HL-60 (cell line): ENCODE measurements around the gene MRPL20.
A peak's percentile ranks its signal among the peaks of the same experiment; 100 is the strongest.

Experiments
- GABPA ChIP-seq: IDR thresholded peaks from 2 replicates; pipeline ENCODE4 v1.6.1; 2012; ENCODE audit warnings: low read depth
- POLR2AphosphoS5 ChIP-seq: IDR thresholded peaks from 2 replicates; pipeline ENCODE4 v1.6.1; 2012; ENCODE audit warnings: low read depth
- TF ChIP-seq, protein P1 (sequence below): IDR thresholded peaks from one replicate; pipeline ENCODE4 v1.5.1; 2011; ENCODE audit warnings: low read length, control low read depth, inconsistent platforms; ENCODE audit not compliant: insufficient read depth
- TF ChIP-seq, protein P2 (sequence below): IDR thresholded peaks from 2 replicates; pipeline ENCODE4 v1.6.1; 2012; ENCODE audit warnings: low read depth; ENCODE audit not compliant: insufficient replicate concordance

DNA sequence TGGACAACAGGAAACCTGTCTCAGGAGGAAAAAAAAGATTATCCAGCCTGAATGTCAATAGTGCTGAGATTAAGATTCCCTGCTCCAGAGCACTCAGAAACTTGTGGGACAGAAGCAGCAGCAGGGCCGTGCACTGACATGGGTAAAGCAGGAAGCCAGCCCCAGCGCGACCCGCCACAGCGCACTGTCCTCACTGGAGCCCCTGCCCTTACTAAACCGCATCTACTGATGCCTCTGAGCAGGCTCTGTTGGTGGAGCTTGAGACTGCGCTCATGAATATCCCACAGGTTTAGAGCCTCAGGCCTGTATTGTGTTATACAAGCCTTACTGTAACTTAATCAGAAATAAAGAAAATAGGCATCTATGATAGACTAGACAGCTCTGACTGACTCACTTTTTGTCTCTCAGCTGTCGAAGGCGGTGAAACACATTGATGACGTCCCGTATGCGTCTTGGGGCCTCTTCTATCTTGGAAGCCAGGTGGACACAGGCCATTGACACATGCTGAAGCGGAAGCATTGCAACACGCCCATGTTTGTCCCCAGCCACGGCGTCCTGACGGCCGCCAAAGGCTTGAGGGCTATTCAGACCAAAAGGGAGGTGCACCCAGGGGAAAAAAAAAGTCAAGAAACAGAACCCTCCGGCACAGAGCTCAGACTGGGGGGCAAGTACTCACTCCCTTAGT lies 9.1 kb downstream of the MRPL20 start:
- TF ChIP-seq, protein P1, sequence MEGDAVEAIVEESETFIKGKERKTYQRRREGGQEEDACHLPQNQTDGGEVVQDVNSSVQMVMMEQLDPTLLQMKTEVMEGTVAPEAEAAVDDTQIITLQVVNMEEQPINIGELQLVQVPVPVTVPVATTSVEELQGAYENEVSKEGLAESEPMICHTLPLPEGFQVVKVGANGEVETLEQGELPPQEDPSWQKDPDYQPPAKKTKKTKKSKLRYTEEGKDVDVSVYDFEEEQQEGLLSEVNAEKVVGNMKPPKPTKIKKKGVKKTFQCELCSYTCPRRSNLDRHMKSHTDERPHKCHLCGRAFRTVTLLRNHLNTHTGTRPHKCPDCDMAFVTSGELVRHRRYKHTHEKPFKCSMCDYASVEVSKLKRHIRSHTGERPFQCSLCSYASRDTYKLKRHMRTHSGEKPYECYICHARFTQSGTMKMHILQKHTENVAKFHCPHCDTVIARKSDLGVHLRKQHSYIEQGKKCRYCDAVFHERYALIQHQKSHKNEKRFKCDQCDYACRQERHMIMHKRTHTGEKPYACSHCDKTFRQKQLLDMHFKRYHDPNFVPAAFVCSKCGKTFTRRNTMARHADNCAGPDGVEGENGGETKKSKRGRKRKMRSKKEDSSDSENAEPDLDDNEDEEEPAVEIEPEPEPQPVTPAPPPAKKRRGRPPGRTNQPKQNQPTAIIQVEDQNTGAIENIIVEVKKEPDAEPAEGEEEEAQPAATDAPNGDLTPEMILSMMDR: no peak
- peak; percentile 48 for TF ChIP-seq POLR2AphosphoS5
- TF ChIP-seq GABPA: 0 out of 2 replicates have a peak, but pooled peaks have one; percentile 37
- TF ChIP-seq, protein P2, sequence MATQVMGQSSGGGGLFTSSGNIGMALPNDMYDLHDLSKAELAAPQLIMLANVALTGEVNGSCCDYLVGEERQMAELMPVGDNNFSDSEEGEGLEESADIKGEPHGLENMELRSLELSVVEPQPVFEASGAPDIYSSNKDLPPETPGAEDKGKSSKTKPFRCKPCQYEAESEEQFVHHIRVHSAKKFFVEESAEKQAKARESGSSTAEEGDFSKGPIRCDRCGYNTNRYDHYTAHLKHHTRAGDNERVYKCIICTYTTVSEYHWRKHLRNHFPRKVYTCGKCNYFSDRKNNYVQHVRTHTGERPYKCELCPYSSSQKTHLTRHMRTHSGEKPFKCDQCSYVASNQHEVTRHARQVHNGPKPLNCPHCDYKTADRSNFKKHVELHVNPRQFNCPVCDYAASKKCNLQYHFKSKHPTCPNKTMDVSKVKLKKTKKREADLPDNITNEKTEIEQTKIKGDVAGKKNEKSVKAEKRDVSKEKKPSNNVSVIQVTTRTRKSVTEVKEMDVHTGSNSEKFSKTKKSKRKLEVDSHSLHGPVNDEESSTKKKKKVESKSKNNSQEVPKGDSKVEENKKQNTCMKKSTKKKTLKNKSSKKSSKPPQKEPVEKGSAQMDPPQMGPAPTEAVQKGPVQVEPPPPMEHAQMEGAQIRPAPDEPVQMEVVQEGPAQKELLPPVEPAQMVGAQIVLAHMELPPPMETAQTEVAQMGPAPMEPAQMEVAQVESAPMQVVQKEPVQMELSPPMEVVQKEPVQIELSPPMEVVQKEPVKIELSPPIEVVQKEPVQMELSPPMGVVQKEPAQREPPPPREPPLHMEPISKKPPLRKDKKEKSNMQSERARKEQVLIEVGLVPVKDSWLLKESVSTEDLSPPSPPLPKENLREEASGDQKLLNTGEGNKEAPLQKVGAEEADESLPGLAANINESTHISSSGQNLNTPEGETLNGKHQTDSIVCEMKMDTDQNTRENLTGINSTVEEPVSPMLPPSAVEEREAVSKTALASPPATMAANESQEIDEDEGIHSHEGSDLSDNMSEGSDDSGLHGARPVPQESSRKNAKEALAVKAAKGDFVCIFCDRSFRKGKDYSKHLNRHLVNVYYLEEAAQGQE: no peak
